Effector memory CD8-positive, alpha-beta T cell (primary cell): ENCODE measurements around the gene FAM131C.

Experiments
- ATAC-seq: fragments of 150-1000 bp; cut with Tn5 transposase; replicated peaks from 2 replicates; pipeline ENCODE4 v1.10.0; 2021; ENCODE audit warnings: mild to moderate bottlenecking, moderate library complexity
- DNase-seq, 3 experiments: peaks; one replicate each; pipeline ENCODE4 v3.0.0; 2021
- H3K27ac Mint-ChIP-seq, 2 donors: one replicate each; pipeline ENCODE4 v1.8.0; 2022; ENCODE audit warnings: mild to moderate bottlenecking in 2 of 2, mixed read lengths in 2 of 2, moderate library complexity in 2 of 2
- H3K27me3 Mint-ChIP-seq, 2 donors: one replicate each; pipeline ENCODE4 v1.8.0; 2022; ENCODE audit warnings: mixed read lengths in 2 of 2
- H3K36me3 Mint-ChIP-seq: one replicate; pipeline ENCODE4 v1.8.0; 2022; ENCODE audit warnings: mild to moderate bottlenecking, moderate library complexity, mixed read lengths; ENCODE audit not compliant: insufficient read depth
- H3K4me1 Mint-ChIP-seq, 2 donors: one replicate each; pipeline ENCODE4 v1.8.0; 2022; ENCODE audit warnings: low read depth in 2 of 2, mixed read lengths in 2 of 2
- H3K4me3 Mint-ChIP-seq, 2 donors: one replicate each; pipeline ENCODE4 v1.8.0; 2022; ENCODE audit warnings: mild to moderate bottlenecking in 2 of 2, mixed read lengths in 2 of 2, moderate library complexity in 2 of 2
- H3K9me3 Mint-ChIP-seq, 2 donors: one replicate each; pipeline ENCODE4 v1.8.0; 2022; ENCODE audit warnings: mixed read lengths in 2 of 2

Gene FAM131C

DNA sequence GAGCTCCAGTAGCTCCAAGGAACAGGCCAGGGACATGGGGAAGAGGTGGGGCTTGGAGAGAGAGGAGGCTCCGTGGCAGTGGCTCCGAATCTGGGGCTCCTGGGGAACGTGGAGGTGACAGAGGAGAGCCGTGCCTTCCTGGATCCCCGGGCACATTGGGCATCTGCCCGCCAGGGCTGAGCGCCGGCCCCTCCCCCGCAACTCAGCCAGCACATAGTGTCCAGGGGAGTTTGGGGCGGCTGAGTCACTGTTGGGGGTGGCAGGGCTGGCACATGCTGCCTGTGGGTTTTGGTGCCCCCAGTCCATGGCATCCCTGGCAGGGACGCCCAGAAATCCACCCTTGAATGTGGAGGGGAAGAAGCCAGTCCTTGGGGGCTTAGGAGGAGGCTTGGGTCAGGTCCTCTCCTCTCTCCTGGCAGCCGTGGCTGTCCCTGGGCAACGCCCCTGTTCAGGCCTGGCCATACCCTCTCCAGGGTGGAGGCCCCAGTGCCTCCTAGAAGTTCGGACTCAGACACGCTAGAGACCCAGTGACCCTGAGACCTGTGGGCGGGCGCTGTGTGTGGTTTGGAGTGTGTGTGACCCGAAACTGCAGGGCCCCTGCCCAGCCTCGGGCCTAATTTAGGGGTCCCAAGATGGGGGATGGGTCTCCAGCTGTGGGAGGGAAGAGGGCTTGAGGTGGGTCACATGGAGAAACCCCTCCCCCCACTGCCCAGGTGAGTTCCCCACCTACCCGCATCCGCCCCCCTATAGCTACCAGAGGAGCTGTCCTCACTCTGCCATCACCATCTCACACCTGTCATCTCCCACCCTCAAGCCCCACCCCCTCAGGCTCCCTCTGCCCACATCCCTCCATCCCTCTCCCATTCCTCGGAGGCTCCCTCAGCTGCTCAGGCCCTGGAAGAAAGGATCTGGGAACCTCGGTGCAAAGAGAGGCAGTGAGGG, 57.2 kb downstream of the FAM131C start:
- H3K27me3 Mint-ChIP-seq = peaks cover 33 to 51% of the 10 kb centered on the region in 2 donors
- H3K36me3 Mint-ChIP-seq = no peaks in the 10 kb centered on the region
- no peak for DNase-seq
- peaks cover 4 to 5% of the 10 kb centered on the region in 2 donors for H3K4me1 Mint-ChIP-seq
- no peaks in the 10 kb centered on the region for H3K9me3 Mint-ChIP-seq
- H3K4me3 Mint-ChIP-seq = no peak overlapping the region
- ATAC-seq = no peak
- H3K27ac Mint-ChIP-seq = no peak overlapping the region

DNA sequence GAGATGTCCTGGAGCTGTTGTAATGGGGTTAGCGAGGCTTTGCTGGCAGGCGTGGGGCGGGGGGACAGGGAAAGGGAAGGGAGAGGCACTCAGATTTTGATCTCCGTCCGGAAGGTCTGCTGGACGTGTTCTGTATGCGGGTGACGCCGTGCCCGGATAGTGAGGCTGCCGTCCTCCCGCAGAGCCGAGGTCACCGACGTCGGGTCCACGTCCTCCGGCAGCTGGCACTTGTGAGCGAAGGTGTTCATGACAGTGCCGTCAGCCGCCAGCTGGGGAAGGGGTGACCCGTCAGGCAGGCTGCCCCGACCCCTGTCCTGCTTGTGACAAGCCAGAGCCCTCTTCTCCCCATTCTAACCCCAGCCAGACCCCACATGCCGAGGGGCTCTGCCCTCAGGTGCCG, 58.0 kb downstream of the FAM131C start:
- Mint-ChIP-seq H3K36me3 (no peaks in the 10 kb centered on the region), H3K4me3 (no peak overlapping the region), H3K27me3 (peaks cover 33 to 50% of the 10 kb centered on the region in 2 donors), H3K9me3 (no peaks in the 10 kb centered on the region), H3K27ac (peak overlapping the region in 1 of 2 donors; percentile 41), H3K4me1 (peaks cover 4 to 5% of the 10 kb centered on the region in 2 donors)
- ATAC-seq = no peak
- DNase-seq = no peak

DNA sequence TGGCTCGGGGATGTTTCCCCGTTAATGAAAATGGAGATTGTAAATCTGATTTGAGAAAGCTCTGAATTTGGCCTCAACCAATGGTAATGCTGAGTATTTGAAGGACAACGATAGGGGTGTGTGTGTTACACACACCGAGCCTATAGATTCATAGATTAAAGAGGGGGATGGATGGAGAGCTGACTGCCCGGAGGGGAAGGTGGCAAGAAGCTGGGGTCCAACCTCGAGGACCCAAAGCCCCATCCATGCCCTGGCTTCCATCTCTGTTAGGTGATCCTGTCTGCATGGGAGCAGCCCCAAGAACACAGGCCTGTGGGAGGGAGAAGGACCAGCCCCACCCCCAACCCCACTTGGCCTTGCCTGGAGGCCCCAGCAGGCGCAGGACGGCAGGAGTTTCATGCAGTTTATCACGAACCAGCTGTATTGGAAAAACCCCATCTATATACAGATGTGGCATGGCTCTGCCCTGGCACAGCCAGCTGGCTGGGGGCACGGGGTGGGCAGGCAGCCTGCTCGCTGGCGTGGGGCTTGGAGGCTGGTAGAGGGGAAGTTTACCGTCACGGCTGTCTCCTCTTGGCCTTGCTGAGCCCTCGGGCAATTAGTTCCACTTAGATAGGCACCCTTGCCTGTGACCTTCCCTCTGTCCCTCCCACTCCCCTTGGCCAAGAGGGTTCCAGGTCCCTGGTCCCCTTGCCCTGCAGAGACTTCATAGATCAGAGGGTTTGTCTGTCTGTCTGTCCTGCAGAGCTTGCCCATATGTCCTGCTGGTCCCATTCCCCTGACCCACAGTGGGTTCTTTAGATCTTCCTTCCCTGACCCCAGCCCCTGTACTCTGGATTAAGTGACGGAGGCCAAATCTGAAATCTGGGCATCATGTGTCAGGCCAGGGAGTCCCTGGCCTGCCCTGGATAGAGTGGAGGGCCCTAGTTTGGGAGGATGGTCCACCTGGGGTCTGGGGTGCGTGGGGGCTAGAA, 58.7 kb downstream of the FAM131C start:
- Mint-ChIP-seq H3K27me3 (peaks cover 33 to 53% of the 10 kb centered on the region in 2 donors), H3K4me1 (peaks cover 4 to 5% of the 10 kb centered on the region in 2 donors), H3K36me3 (no peaks in the 10 kb centered on the region), H3K9me3 (no peaks in the 10 kb centered on the region), H3K4me3 (no peak overlapping the region), H3K27ac (peak overlapping the region in 1 of 2 donors; percentile 41)
- DNase-seq (no peak), ATAC-seq (no peak)

DNA sequence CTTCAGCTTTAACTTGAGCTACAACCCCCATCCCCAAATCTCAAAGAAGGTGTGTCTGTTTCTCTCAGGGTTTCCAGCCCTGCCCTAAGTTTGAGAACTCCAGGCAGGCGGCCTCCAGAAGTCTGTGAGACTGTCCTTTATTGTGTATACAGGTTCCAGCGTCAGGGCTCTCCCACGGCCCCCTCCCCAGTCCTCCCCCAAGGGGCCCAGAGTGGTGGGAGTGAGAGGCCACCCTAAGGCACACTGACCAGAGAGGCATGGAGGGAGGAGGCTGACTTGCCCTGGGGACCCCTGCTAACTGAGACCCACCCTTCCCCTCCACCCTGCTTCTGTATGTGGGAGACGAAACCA, 59.6 kb downstream of the FAM131C start:
- no peak for ATAC-seq
- no peaks in the 10 kb centered on the region for H3K9me3 Mint-ChIP-seq
- no peak for DNase-seq
- peaks cover 4 to 5% of the 10 kb centered on the region in 2 donors for H3K4me1 Mint-ChIP-seq
- H3K4me3 Mint-ChIP-seq = no peak overlapping the region
- H3K27me3 Mint-ChIP-seq = peaks cover 33 to 50% of the 10 kb centered on the region in 2 donors
- peak overlapping the region in 1 of 2 donors; percentile 64 for H3K27ac Mint-ChIP-seq
- no peaks in the 10 kb centered on the region for H3K36me3 Mint-ChIP-seq

DNA sequence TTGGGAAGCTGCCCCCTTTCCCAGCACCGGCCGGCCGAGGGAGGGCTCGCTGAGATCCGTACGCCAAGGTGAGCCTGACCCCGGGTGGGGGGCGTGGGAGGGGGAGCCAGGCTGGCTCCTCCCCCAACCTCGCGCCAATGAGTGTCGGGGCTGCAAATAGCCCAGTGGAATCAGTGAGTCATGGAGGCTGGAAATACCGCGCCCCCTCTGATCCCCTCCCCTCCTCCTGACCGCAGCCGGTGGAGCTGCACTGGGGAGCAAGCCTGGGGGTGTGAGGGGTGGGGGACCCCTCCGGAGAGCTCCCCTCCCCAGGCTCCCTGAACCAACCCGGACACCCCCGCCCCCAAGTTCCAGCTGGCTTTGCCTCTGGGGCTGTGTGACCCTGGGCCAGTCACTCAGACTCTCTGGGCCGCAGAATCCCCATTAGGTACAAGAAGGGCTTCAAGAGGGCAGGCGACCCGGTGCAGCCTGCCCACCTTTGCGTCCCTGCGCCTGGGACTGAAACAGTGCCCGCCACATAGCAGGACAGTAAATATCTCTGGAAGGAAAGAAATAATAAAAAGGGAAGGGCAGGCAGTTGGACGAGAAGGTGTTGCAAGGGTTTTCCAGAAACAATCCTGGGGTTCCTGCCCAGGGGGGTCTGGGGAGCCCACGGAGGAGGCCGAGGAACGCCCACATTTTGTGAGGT, 60.1 kb downstream of the FAM131C start:
- peaks cover 4 to 5% of the 10 kb centered on the region in 2 donors for H3K4me1 Mint-ChIP-seq
- no peaks in the 10 kb centered on the region for H3K9me3 Mint-ChIP-seq
- H3K27ac Mint-ChIP-seq = peak overlapping the region in 1 of 2 donors; percentile 64
- peak; percentile 58 for ATAC-seq
- no peaks in the 10 kb centered on the region for H3K36me3 Mint-ChIP-seq
- no peak overlapping the region for H3K4me3 Mint-ChIP-seq
- peaks cover 33 to 50% of the 10 kb centered on the region in 2 donors for H3K27me3 Mint-ChIP-seq
- DNase-seq = no peak

DNA sequence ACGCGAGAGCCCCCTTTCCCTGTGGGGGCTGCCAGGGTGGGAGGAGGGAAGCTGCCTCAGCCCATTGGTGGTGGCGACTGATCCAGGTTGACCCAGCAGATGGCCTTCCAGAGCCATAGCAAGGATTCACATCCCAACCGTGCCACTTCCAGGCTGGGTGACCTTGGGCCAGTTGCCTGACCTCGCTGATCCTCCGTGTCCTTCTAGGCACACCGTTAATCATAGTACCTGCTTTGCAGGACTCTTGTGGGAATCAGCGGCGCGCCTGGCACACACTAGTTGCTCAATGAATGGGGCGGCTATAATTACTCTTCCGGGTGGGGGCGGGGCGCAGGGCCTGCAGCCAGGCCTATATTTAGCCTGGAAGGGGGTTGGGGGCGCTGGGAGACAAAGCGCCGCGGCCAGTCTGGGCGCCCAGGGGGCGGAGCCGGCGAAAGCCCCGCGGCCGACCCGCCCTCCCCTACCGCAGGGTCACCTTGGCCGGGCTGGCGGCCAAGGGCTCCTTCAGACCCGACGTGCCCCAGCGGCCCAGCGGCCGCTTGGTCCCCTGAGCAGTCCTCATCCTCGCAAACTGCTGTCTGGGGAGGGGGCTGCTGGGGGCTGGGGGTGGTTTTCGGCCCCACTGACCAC, 60.7 kb downstream of the FAM131C start:
- Mint-ChIP-seq H3K4me1 (peaks cover 4 to 5% of the 10 kb centered on the region in 2 donors), H3K27ac (no peak overlapping the region), H3K36me3 (no peaks in the 10 kb centered on the region), H3K27me3 (peaks cover 33 to 50% of the 10 kb centered on the region in 2 donors), H3K9me3 (no peaks in the 10 kb centered on the region), H3K4me3 (peak overlapping the region in 1 of 2 donors; percentile 36)
- ATAC-seq (peak; percentile 51), DNase-seq (no peak)

DNA sequence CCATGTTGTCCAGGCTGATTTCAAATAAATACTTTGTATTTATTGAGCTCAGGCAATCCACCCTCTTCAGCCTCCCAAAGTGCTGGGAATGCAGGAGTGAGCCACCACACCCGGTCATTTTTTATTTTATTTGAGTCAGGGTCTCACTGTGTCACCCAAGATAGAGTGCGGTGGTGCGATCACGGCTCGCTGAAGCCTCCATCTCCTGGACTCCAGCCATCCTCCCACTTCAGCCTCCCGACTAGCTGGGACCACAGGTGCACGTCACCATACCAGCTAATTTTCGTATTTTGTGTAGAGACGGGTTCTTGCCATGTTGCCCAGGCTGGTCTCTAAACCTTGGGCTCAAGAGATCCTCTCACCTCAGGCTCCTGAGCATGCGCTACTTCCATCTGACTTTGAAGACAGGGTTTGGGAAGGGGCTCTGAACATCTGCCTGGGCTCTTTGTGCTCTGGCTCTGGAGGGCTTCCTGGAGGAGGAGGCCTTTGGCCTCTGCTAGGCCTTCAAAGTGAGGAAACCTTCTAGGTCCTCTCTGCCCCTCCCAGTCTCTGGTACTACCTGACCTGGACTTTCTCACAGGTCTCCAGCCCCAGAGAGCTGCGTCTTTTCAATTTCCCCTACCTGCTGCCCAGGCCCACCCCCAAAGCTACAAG, 61.4 kb downstream of the FAM131C start:
- ATAC-seq = no peak
- no peak overlapping the region for H3K27ac Mint-ChIP-seq

DNA sequence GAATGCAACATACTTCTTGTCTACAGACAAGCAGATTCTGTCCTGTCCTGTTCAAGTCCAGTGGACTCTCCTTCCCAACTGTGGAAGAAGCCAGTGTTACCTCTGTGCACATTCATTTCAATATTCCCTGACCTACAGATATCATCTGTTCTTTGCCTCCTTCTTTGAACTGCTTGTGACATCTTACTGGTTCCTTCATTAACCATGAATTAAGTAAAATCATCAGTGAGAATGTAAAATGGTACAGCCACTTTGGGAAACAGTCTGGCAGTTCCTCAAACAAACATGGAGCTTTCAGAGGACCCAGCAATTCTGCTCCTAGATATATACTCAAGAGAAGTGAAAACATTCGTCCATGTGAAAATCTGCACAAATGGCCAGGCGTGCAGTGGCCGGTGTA, 62.6 kb downstream of the FAM131C start:
- Mint-ChIP-seq H3K36me3 (no peaks in the 10 kb centered on the region), H3K27ac (no peak overlapping the region), H3K4me3 (no peak overlapping the region), H3K27me3 (peaks cover 31 to 55% of the 10 kb centered on the region in 2 donors), H3K9me3 (no peaks in the 10 kb centered on the region), H3K4me1 (peaks cover 6 to 9% of the 10 kb centered on the region in 2 donors)
- ATAC-seq (no peak), DNase-seq (no peak)

More for the DNA sequence above, 61.4 kb downstream of the FAM131C start:
- no peaks in the 10 kb centered on the region for H3K36me3 Mint-ChIP-seq
- H3K9me3 Mint-ChIP-seq = no peaks in the 10 kb centered on the region
- H3K27me3 Mint-ChIP-seq = peaks cover 33 to 50% of the 10 kb centered on the region in 2 donors
- peaks cover 4 to 5% of the 10 kb centered on the region in 2 donors for H3K4me1 Mint-ChIP-seq
- H3K4me3 Mint-ChIP-seq = peak overlapping the region in 1 of 2 donors; percentile 36
- DNase-seq = no peak

DNA sequence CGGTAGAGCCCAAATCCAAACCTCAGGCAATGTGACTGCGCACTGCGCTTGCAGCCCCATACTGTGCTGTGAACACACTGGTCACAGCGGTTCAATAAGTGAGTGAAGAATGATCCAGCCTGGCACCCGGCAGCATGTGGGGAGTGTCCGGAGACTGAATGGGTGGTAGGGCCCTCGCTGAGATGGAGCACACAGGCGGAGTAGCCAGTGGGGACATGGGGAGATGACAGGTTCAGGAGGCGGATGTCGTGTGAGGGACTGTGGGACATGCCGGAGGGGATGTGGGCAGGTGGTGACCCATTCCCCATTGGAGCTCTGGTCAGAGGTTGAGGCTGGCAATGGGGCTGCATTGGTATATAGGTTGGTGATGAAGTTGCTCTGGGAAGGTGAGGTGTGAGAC, 63.8 kb downstream of the FAM131C start:
- Mint-ChIP-seq H3K27me3 (peaks cover 19 to 44% of the 10 kb centered on the region in 2 donors), H3K4me3 (no peak overlapping the region), H3K27ac (no peak overlapping the region), H3K9me3 (no peaks in the 10 kb centered on the region), H3K36me3 (no peaks in the 10 kb centered on the region), H3K4me1 (peaks cover 6 to 9% of the 10 kb centered on the region in 2 donors)
- no peak for DNase-seq
- no peak for ATAC-seq

DNA sequence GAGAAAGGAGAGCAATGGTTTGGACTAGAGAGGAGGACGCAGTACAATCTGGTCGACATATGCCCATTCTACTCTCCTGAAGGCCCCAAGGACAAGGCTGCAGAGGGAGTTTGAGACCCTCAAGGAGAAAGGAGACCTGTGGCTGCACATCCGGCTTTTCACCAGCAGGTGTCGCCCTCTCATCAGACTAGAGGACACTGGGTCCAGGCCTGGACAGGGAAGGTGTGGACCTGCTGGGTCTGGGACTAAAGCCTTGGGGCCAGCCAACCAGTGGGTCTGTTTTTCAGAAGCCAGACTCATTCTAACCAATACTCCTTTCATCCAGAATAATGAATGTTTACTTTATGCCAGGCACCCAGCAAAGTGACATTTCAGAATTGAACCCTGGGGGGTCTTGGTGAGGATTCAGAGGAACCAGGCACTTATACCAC, 64.4 kb downstream of the FAM131C start:
- H3K27me3 Mint-ChIP-seq = peaks cover 13 to 37% of the 10 kb centered on the region in 2 donors
- no peaks in the 10 kb centered on the region for H3K9me3 Mint-ChIP-seq
- ATAC-seq (peak; percentile 59), DNase-seq (peak; percentile 71 to 78 (median 75))
- no peak overlapping the region for H3K4me3 Mint-ChIP-seq
- no peak overlapping the region for H3K27ac Mint-ChIP-seq
- no peaks in the 10 kb centered on the region for H3K36me3 Mint-ChIP-seq
- peaks cover 4 to 9% of the 10 kb centered on the region in 2 donors for H3K4me1 Mint-ChIP-seq
